GM12864 (cell line): ENCODE data around the gene ROCK1.

Experiments used
- DNase-seq: peaks from one replicate; pipeline ENCODE4 v3.0.0-alpha.2; 2011; ENCODE audit warnings: low read depth
- H3K4me3 ChIP-seq: 2 replicates; pipeline ENCODE4 v1.5.1; 2011; ENCODE audit warnings: mild to moderate bottlenecking, low read depth, low read length, control low read depth
- TF ChIP-seq, protein P1 (sequence below): IDR thresholded peaks from 2 replicates; pipeline ENCODE4 v1.5.1; 2011; ENCODE audit warnings: low read depth, mild to moderate bottlenecking, moderate library complexity, low read length, control low read depth, inconsistent platforms; ENCODE audit errors: missing control alignments

Gene ROCK1

DNA sequence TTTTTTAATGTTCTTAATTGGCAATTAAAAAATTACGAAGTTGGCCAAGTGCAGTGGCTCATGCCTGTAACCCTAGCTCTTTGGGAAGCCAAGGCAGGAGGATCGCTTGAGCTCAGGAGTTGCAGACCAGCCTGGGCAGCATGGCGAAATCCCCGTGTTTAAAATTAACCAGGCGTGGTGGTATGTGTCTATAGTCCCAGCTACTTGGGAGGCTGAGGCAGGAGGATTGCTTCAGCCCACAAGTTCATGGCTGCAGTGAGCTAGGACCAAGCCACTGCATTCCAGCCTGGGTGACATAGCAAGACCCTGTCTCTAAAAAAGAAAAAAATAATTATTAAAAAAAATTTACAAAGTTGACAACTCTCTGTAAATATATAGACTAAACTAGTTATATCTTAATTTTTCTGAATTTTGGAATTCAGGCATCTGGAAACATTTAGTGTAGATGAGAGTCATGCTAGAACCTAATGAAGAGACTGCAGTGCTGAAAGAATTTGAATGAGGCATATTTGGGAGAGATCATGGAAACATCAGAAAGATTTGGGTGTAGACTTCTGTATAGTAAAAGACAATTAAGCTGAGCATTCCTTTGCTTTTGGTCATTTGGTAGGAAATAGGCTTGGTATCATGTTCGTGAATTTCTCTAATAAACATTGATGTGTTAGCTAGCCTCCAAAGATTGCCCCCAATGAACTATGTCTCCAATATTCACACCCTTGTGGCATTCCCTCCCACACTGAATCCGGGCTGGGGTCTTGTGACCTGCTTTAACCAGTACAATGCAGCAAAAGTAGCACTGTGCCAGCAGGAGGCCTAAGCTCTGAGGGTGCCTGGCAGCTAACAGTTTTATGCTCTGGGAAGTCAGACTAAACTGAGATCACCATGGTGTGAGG is 4.2 kb upstream of the ROCK1 start:
- H3K4me3 ChIP-seq, result no peak overlapping the region
- DNase-seq, result no peak
- TF ChIP-seq, protein P1, sequence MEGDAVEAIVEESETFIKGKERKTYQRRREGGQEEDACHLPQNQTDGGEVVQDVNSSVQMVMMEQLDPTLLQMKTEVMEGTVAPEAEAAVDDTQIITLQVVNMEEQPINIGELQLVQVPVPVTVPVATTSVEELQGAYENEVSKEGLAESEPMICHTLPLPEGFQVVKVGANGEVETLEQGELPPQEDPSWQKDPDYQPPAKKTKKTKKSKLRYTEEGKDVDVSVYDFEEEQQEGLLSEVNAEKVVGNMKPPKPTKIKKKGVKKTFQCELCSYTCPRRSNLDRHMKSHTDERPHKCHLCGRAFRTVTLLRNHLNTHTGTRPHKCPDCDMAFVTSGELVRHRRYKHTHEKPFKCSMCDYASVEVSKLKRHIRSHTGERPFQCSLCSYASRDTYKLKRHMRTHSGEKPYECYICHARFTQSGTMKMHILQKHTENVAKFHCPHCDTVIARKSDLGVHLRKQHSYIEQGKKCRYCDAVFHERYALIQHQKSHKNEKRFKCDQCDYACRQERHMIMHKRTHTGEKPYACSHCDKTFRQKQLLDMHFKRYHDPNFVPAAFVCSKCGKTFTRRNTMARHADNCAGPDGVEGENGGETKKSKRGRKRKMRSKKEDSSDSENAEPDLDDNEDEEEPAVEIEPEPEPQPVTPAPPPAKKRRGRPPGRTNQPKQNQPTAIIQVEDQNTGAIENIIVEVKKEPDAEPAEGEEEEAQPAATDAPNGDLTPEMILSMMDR, result no peak

DNA sequence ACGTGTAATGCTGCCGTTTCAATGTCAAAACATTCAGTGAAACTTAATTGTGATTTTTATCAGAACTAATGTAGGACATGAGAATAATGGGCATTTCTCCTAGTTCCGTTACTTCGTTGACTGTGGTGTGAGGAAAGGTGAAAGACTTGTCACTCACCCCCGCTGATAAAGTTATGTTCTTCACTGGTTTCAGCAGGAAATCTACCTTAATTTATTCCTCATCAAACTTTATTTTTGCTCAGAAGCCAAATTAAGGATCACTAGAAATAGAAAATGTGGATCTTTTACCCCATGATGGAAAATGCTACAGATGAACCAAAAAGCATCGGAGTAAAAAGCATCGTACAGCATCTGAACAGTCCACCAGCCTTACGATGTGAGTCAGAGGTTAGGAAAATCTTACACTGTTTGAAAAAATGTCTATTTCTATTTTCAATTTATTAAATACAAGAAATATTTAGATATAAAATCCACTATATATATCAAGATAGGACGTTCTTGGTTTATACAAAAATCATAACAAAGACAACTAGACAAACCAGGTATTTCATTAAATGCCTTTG is 1.0 kb upstream of the ROCK1 start:
- DNase-seq, result no peak
- H3K4me3 ChIP-seq, result peak overlapping the region; percentile 63
- TF ChIP-seq, protein P1, result no peak

DNA sequence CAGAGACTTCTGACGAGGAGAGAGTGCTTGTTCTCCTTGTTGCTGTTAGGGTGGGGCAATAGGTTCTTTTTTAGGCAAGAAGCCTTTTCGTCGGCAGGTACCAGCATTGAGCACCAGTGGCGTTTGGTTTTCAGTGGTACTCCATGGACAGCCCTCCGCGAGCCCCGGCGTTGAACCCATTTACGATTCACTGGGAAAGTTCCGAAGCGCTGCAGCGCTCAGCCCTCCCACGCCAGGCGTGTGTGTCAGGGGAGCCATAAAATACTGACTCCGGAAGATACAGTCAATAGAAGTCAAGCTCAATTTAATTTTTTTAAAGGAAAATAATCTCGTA is 494 bp upstream of the ROCK1 start:
- peak overlapping the region; percentile 63 for H3K4me3 ChIP-seq
- DNase-seq, result no peak
- TF ChIP-seq, protein P1, result no peak

DNA sequence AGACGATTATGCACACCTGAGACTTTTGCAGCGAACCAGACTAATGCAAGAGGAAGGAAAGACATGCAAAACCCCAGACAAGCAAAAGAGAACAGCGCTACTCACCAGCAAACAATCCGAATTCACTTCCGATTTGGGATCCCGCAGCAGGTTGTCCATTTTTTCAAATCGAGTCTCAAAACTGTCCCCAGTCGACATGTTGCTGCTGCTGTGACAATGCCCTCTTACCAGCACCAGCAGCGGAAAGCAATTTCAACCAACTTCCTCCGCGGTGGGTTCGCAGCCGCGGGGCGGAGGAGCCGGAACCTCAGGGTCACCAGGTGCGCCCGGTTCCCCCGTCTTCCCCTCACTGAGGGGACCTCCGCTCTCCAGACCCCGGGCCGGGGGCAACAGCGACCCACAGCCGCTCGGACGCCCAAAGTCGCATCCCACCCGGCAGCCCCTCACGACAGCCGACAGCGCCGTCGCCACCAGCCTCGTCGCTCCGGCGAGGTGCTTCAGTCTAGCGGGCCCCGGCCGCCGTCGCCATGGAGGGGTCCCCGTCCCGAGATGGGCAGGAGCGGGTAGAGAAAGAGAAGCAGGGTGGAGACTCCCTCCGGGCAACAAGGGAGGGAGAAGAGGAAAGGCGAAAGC is 784 bp downstream of the ROCK1 start:
- TF ChIP-seq, protein P1, result no peak
- peak overlapping the region; percentile 90 for H3K4me3 ChIP-seq
- DNase-seq, result no peak

DNA sequence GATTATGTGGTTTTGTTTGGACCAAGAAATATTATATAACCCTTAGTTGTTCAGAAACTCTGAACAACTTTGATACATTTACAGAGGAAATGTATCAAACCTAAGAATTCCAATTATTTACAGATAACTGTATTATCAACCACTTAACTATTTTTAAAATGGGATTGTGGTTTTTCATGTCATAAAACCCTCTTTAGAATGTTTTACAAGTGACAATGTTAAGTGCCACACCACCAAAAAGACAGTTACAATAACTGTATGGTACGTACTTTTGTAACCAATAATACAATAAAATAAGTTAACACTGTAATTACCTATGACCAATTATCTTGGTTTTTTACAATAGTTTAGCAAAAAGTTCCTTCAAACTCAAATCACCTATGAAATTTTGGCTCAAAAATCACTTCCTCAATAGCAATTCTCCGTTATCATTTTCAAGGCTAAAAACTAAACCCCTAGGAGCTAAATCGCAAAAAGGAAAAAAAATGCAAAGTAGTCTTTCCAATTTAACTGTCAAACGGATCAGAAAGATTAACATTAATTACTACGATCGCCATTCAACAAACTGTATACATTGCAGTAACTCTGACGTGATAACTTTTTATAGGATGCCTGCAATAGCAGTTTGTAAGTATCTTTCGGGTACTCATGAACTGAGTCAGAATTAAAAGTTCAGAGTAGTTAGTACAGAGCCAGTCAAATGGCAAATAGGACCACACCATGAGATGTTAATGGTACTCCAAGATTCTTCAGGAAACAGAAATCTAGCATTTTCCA is 1.5 kb downstream of the ROCK1 start:
- peak overlapping the region; percentile 90 for H3K4me3 ChIP-seq
- DNase-seq, result no peak
- TF ChIP-seq, protein P1, result no peak

DNA sequence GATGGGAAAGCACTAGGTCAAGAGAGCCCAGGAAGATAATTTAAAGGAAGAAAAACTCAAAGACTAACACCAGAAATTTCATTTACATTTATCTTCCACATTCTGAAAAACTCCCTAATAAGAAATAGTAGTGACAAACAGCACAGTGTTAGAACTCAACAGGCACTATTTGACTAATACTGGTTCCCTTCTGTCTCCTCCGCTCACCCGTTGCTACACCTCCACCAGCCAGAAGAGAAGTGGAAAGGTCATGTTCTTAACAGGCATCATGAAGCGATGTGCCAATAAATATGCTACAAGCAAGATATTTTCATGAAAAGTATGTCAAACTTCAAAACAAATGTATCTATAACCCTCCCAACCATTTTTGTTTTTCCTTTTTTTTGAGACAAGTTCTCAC is 5.7 kb downstream of the ROCK1 start:
- DNase-seq, result no peak
- TF ChIP-seq, protein P1, result no peak
- H3K4me3 ChIP-seq, result peak overlapping the region; percentile 2; the same call in 1 of the 2 replicates
